ENCODE data around the gene RPGR. TPM values are rescaled to one million over a fixed set of nuclear protein-coding genes. Genes with fewer than 3 reads are reported as not detected.

The RPGR gene, protein sequence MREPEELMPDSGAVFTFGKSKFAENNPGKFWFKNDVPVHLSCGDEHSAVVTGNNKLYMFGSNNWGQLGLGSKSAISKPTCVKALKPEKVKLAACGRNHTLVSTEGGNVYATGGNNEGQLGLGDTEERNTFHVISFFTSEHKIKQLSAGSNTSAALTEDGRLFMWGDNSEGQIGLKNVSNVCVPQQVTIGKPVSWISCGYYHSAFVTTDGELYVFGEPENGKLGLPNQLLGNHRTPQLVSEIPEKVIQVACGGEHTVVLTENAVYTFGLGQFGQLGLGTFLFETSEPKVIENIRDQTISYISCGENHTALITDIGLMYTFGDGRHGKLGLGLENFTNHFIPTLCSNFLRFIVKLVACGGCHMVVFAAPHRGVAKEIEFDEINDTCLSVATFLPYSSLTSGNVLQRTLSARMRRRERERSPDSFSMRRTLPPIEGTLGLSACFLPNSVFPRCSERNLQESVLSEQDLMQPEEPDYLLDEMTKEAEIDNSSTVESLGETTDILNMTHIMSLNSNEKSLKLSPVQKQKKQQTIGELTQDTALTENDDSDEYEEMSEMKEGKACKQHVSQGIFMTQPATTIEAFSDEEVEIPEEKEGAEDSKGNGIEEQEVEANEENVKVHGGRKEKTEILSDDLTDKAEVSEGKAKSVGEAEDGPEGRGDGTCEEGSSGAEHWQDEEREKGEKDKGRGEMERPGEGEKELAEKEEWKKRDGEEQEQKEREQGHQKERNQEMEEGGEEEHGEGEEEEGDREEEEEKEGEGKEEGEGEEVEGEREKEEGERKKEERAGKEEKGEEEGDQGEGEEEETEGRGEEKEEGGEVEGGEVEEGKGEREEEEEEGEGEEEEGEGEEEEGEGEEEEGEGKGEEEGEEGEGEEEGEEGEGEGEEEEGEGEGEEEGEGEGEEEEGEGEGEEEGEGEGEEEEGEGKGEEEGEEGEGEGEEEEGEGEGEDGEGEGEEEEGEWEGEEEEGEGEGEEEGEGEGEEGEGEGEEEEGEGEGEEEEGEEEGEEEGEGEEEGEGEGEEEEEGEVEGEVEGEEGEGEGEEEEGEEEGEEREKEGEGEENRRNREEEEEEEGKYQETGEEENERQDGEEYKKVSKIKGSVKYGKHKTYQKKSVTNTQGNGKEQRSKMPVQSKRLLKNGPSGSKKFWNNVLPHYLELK
- 17.2 TPM for total RNA-seq

DNA sequence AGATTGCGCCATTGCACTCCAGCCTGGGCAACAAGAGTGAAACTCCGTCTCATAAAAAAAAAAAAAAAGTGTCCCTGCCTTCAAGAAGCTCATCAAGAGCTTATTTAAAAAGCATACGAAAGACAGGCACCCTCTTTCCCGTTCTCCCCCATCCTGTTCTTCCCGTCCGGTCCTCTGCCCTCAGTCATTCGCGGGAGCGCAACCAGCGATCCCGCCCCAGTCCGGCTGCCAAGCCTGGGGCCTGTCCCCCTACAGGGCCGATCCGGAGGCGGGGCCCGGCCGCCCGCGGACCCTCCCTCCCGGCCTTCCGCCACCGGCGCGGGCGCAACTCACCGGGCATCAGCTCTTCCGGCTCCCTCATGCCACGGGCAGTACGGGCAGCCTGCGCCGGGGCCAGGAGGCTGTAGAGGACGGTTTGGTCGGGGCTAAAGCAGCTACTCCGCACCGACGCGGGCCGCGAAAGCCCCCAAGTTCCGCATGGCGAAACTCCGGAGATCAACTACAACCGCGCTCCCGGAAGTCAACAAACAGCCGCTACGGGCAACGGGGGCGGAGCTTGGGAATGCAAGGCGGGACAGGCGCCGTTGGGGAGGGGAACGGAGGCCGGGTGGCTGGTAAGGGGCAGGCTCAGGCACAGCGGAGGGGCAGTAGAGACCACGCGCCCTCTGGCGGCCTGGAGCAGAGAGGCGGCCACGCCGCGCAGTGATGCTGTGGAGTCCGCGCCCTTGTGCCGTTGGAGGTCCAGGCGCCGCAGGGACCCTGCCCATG is at the start of gene RPGR:
Gene RPGR, minus strand, starts transcription at position 503 of the 768 bp plus-strand sequence. Its CDS starts 142 bp downstream, at position 361.

DNA sequence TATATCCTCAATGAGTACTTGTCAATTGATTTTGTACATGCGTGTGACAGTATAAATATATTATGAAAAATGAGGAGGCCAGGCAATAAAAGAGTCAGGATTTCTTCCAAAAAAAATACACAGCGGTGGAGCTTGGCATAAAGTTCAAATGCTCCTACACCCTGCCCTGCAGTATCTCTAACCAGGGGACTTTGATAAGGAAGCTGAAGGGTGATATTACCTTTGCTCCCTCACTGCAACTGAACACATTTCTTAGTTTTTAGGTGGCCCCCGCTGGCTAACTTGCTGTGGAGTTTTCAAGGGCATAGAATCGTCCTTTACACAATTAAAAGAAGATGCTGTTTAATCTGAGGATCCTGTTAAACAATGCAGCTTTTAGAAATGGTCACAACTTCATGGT is 25.1 kb upstream of the RPGR start, which contains the start of gene OTC:
Gene OTC, plus strand, starts transcription at position 243 of the 400 bp plus-strand sequence. Its CDS starts 93 bp downstream, at position 336.

DNA sequence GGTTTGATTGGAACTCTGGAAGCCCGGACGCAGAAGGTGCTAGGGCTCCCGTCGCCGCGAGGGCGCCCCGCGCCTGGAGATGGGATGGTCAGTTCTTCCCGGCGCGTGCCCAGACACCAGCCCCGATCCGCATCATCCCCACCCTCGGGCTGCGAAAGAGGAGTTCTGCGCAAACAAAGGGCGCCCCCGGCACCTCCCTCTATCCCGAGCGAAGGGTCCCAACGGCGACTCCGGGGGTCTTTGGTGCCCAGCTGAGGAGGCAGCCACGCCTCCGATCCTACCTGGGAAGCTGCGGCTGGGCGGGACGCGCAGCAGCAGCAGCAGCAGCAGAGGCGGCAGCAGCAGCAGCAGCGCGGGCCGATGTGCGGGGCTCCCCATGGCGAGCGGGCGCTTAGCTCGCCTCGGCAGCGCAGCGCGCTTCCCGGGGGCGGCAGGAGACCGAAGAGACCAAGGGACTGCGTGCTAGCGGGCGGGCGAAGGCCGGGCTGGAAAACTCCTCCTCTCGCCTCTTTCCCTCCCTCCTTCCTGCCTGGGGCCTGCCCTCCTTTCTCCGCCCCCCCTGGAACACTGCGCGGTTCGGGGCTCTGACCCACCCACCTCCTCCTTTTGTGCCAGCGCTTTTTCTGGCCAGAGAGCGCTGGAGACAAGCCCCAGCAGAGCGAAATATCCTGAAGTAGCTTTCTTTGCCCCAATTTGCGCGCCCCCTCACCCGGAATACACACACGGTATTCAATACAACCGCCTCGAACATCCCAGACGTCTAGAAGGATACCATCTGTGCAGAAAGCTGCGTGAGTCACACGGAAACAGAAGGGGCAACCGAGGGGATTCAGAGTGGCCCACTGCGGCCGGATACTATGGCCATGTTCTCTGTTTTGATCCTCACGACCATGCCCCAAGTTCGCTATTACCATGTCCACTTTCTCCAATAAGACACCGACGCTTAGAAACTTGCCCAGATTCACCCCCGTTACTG is 106.6 kb downstream of the RPGR start, which contains the start of gene SRPX:
Gene SRPX, minus strand, starts transcription at position 457 of the 976 bp plus-strand sequence. Its CDS starts 79 bp downstream, at position 378.

Small RNA genes lying within 50 kb of the gene (small RNA-seq; reads per million reads assigned to genes)
- not detected for gene RF00322 (ENCODE audit: low replicate concordance)

Other genes with a start within 250 kb of the RPGR start
- gene SRPX, start 106.6 kb downstream of the RPGR start, total RNA-seq, result 0.31 TPM
- not detected for gene OTC, start 25.1 kb upstream of the RPGR start, total RNA-seq
- 81.7 TPM for gene TSPAN7, start 234.0 kb upstream of the RPGR start, total RNA-seq